ENCODE measurements around the gene ZDHHC1.
"Not testable (repeated sequence)": the region's sequence is repeated elsewhere in the genome, so short reads cannot be mapped to it uniquely, and the experiment has no call there.

ZDHHC1 gene

DNA sequence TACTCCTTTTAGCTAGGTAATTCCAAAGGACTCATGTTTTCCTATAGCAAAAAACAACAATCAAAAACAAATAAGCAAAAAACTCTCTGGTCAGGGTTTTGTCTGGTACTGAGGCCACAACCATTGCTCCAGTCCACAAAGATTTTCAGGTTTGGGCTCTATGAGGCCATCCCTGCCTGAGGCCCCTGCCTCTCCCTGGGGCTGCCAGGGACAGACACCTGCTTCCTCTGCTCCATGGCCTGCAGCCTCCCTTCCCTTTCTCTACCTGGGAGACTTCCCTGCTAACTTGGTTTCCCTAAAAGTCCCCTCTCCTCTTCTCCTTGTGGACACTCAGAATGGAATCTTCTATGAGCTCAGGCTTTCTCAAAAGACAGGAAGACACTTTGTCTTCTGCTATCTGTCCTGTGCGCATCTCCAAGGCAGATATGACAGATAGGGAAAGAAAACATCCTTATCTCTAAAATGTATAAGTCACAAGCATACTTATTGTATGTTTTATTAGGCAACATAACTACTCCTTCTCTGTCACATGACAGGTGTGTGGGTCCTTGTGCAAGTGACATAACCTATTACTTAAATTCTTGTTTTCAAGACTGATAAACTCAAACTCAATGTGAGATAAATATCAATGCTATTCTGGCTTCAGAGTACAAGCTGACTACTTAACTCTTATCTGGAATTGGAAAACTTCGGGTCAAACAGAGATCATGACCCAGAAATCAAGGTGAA is 1.2 kb upstream of the ZDHHC1 start:
- no peak for TF ChIP-seq ZNF274 (IDR thresholded peaks at IDR 0.05; ENCODE audit: low read depth, low read length)
- no peak overlapping the region for H3K4me3 ChIP-seq (ENCODE audit: low read length)

DNA sequence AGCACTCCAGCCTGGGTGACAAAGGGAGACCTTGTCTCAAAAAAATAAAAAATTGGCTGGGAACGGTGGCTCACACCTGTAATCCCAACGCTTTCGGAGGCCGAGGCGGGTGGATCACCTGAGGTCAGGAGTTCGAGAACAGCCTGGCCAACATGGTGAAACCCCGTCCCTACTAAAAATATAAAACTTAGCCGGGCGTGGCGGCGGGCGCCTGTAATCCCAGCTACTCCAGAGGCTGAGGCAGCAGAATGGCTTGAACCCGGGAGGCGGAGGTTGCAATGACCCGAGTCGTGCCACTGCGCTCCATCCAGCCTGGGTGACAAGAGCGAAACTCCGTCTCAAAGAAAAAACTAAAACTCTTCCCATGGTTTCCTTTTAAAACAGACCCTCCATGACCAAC is 856 bp downstream of the ZDHHC1 start:
- H3K4me3 ChIP-seq (ENCODE audit: low read length) = not testable (repeated sequence)

DNA sequence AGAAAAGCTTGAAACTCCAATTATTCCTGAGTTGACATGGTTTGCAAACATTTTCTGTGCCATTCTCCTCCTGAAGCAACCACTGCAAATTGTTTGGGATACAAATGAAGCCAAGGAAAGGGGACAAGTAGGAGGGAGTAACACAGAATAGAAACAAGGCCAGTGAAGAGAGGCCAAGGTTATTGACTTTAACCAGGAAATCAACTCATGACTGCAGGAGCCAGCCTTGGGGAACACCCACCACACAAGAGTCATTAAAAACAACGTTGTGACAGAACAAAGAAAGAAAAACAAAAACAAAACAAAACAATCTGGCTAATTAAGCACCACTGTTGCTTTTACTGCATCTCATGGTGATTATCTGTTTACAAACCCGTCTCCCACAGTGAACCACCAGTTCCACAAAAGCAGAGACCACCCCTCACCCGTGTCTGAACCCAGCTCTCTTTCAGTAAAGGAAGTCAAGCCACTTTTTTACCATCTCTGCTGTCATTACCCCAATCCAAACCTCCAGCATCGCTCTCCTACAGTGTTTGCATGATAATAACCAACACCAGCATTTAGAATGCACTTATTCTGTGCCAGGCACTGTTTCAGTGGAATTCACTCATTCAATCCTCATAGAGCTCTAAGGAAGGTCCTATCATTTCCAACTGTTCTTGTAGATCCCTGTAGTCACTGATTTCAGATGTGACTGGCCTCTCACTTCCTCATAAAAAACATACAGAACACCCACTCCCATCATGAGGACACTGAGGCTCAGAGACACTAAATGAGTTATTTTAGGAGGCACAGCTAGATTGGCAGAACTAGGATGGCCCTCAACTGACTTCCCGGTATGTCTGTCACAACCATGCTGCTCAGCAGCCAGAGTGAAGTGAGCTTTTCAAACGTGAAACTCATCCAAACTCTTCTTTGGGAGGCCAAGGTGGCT is 2.0 kb downstream of the ZDHHC1 start:
- no peak overlapping the region for H3K4me3 ChIP-seq (ENCODE audit: low read length)
- TF ChIP-seq ZNF274 (IDR thresholded peaks at IDR 0.05; ENCODE audit: low read depth, low read length) = no peak

DNA sequence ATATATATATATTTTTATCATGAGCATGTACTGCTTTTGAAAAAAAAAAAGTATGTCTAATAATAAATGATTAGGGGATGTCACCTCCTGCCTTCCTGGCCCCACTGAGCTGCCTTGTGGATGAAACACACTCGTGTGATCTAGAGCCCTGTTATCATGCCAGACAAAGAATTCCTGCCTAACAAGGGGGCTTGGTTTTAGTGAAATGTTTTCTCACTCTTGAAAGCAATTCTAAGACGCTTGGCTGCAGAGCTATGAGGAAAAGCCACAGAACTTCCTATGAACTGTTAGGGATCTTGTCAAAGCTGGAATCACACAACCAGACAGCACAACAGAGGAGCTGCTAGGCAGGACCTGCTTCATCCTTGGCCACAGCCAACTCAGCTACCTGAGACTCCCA is 4.0 kb downstream of the ZDHHC1 start:
- no peak for TF ChIP-seq ZNF274 (IDR thresholded peaks at IDR 0.05; ENCODE audit: low read depth, low read length)
- H3K4me3 ChIP-seq (ENCODE audit: low read length) = no peak overlapping the region

DNA sequence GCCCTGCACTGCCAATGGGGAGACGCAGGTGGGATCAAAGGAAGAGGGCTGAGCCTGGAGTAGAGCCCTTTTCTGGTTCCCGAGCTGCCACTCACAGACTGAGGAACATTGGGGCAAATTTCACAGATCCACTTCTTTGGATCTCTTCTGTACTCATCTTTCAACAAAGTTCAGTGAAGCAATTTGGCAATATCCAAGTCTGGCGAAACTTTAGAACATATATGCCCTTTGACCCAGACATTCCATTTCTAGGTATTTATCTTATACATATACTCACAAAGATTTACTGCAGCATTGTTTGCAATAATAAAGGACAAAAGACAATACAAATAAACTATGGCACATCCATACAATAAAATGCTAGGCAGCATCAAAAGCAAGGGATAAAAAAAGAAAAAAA is 4.9 kb downstream of the ZDHHC1 start:
- no peak for TF ChIP-seq ZNF274 (IDR thresholded peaks at IDR 0.05; ENCODE audit: low read depth, low read length)
- H3K4me3 ChIP-seq (ENCODE audit: low read length) = no peak overlapping the region

DNA sequence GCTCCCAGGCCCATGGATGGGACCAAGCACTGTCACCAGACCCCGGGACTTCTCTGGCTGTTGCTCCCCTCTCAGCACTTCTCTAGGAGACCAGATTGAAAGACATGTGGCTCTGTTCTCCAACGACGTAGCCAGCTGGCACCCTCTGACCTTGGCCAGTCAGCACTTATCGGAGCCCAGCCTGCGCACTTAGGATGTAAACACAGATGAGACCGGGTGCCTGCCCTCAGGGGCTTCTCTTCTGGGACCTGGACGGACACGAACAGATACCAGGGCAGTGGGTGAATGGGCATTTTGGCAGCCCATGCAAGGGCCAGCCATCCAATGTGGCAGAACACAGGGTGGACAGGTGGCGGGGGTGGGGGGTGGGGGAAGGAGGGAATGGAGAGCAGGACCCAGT is 6.6 kb downstream of the ZDHHC1 start:
- H3K4me3 ChIP-seq (ENCODE audit: low read length) = no peak overlapping the region
- no peak for TF ChIP-seq ZNF274 (IDR thresholded peaks at IDR 0.05; ENCODE audit: low read depth, low read length)

DNA sequence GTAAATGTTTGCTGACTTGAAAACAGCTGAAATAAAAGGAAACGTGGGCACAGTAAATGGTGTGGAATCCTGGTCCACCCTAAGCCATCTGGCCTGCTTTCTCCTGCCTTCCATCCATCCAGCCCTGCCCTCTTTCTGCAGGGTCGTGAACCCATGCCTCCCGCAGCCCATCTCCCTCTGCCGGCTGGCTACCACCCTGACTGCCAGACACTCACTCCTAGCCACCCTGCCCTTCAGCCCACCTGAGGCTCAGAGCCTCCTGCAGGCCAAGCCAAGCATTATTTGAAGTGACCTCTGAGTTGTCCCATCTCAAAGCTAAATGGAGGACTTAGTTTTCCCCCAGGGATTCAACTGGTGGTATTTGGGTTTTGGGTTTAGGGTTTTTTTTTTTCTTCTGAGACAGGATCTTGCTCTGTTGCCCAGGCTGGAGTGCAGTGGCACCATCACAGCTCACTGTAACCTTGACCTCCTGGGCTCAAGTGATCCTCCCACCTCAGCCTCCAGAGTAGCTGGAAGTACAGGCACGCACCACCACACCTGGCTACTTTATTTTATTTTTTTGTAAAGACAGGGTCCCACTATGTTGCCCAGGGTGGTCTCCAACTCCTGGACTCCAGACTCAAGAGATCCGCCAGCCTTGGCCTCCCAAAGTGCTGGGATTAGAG is 8.4 kb downstream of the ZDHHC1 start:
- no peak for TF ChIP-seq ZNF274 (IDR thresholded peaks at IDR 0.05; ENCODE audit: low read depth, low read length)
- no peak overlapping the region for H3K4me3 ChIP-seq (ENCODE audit: low read length)

DNA sequence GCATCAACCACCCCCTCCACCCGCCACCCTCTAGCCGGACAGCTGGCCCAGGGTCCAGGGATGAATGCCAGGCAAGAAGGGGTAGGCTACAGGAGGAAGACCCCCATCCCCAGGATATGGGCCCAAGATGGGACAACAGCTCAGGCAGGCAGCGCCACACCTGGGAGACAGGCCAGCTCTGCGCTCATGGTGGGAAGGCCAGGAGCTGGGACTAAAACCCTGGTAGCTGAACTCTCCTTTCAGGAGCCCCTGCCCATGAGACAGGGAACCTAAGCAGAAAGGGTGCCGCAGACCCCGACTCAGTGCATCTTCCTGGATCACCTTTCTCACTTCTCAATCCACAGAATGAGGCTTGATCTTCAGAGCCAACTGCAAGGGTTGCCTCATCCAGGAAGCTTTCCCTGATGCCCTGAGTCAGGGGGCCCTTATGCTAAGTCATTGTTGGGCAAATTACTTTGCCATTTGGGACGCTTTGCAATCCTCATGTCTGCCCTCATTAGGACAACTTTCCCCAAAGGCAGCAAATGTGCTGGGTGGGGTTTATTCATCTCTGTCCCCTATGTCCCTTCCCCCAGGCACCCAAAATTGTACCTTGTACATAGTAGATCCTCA is 9.0 kb downstream of the ZDHHC1 start:
- no peak overlapping the region for H3K4me3 ChIP-seq (ENCODE audit: low read length)
- no peak for TF ChIP-seq ZNF274 (IDR thresholded peaks at IDR 0.05; ENCODE audit: low read depth, low read length)

DNA sequence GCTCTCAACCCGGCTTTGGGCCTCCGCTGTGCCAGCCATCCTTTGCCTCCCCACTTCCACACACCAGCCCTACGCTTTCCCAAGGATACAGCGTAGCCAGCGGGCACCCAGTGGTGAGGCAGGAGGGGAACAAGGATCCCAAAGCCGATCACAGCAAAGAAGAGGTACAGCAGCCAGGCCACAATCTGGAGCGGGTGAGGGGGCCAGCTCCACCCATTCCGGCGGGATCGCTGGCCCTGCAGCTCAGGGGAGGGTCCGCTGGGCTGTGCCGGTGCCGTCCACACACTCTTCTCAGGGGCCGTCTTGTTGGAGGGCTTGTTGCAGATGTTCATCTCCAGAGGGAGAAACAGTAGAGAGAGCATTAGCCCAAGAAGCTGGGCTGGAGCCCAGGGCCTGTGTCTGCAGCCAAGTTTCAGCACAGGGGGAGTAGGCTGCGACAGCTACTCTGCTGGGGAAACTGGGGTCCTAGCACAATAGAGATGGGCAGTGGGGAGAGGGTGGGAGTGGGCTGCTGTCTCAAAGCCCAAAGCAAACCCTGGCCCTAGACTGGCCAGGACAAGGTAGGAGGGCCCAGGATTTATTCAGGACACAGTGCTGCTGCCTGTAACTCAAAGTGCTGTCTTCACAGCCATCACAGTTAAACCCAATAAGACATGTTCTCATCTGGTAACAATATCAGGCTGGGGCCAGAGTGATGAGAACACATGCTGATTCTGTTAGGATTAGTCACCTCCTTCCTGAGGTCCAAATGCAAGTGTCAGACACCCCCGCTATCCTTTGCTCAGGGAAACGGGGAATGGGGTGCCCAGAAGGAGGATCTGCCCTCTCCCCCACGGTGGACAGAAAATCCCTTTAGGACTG is 9.9 kb downstream of the ZDHHC1 start:
- no peak for TF ChIP-seq ZNF274 (IDR thresholded peaks at IDR 0.05; ENCODE audit: low read depth, low read length)
- H3K4me3 ChIP-seq (ENCODE audit: low read length) = no peak overlapping the region

DNA sequence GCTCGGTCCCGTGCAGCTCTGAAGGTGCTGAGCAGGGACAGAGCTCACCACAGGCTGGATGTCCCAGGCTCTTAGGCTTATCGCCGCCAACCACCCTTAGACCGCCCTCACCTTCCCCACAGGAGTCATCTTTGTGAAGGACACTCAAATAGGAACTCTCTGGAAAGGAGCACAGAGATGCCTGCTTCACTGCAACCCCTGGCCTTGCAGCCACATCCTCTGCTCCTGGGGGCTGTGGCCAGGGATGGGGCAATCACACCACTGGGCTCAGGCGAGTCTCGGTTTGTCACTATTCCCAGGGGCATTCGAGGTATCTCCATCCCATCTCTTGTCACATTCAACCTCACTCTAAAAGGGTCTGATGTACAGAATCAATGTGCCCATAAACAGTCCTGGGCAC is 10.9 kb downstream of the ZDHHC1 start:
- H3K4me3 ChIP-seq (ENCODE audit: low read length) = no peak overlapping the region
- TF ChIP-seq ZNF274 (IDR thresholded peaks at IDR 0.05; ENCODE audit: low read depth, low read length) = no peak

DNA sequence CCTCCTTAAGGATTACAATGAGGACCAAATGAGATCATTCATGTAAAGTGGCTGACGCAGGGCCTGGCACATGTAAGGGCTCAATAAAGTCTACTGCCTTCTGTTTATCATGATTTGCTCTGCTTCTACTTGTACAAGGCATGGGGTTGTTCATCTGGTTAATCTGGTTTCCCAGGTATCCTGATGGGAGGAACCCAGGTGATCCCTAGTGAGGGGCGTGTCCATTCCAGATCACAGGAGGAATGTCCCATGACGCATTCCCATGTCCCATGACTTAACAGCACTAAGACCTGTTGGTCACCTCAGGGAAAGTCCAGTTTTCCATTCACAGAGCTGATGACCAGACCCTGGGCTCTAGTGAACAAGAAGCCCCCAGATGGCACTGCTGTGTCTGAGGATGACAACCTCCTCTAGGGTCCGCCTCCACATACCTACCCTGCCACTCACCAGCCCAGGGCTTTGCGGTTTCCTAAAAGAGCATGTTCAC is 11.5 kb downstream of the ZDHHC1 start:
- no peak for TF ChIP-seq ZNF274 (IDR thresholded peaks at IDR 0.05; ENCODE audit: low read depth, low read length)
- H3K4me3 ChIP-seq (ENCODE audit: low read length) = no peak overlapping the region

DNA sequence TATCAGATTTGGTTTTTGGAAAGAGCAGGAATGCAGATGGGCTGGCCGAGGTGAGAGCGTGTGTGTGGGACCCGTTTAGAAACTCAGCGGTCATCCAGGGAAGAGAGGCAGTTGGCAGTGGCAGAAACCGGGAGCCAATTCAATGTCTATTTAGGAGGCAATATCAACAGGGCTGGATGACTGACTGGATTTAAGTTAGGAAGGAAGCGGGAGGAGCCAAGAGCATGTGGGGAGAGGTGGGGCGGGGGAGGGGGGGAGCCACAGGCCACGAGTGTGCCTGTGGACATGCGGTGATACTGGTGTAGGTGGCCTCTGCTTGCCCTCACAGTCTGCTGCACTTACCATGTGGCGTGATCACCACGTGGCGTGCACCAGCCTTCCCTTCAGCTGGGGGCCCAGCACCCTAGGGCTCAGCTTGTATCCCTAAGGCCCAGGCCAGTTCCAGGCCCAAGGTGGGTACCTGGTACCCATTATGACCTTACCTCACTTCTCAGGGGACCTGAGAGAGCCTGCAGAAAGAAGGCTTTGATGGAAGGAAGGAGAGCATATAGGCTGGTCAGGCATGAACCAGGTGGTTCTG is 12.2 kb downstream of the ZDHHC1 start:
- TF ChIP-seq ZNF274 (IDR thresholded peaks at IDR 0.05; ENCODE audit: low read depth, low read length) = no peak
- H3K4me3 ChIP-seq (ENCODE audit: low read length) = no peak overlapping the region

DNA sequence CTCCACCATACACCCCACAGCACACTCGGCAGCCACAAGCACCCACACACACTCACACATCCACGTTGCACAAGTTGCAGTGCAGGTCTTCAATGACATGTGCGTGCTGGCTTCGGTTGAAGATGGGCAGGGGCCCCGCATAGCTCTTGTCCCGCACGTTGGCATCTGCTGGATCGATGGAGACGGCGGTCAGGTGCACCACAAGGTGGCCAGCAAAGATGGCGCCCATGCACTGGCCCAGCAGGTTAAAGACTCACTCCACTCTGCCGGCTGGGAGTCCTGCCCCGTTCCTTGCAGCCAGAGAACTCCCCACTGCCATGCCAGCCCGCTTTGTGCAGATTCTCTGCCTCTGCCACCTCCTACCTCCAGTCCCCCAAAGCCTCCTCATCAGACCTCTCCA is 15.4 kb downstream of the ZDHHC1 start:
- no peak overlapping the region for H3K4me3 ChIP-seq (ENCODE audit: low read length)
- no peak for TF ChIP-seq ZNF274 (IDR thresholded peaks at IDR 0.05; ENCODE audit: low read depth, low read length)

All from GM08714 (cell line).